ENCODE results near the gene KIAA0232.
"Not testable (repeated sequence)": the region's sequence is repeated elsewhere in the genome, so short reads cannot be mapped to it uniquely, and the experiment has no call there.

KIAA0232 gene

DNA sequence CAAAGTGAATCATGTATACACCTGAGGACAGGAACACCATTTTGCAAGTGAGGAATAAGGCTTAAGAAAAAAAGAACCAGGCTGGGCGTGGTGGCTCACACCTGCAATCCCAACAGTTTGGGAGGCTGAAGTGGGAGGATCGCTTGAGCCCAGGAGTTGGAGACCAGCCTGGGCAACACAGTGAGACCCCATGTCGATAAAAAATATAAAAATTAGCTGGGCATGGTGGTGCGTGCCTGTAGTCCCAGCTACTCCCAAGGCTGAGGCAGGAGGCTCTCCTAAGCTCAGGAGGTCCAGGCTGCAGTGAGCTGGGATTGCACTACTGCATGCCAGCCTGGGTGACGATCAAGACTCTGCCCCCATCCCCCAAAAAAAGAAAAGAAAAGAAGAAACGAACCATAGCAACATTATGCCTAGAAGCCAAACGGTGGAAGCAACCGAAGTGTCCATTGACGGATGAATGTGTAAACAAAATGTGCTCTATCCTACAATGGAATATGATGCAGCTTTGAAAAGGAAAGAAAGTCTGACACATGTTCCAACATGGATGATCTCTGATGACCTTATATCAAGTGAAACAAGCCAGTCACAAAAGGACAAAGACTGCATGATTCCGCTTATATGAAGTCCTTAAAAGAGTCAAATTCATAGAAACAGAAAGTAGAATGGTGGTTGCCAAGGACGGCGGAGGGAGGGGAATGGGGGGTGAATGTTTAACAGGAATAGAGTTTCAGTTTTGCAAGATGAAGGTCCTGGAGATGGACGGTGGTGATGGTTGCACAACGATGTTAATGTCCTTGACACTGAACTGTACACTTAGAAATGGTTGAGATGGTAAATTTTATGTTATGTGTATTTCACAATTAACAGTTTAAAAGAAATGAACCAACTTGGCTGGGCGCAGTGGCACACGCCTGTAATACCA is 8.6 kb upstream of the KIAA0232 start:
- DNase-seq (ENCODE audit: low read depth), result no peak

DNA sequence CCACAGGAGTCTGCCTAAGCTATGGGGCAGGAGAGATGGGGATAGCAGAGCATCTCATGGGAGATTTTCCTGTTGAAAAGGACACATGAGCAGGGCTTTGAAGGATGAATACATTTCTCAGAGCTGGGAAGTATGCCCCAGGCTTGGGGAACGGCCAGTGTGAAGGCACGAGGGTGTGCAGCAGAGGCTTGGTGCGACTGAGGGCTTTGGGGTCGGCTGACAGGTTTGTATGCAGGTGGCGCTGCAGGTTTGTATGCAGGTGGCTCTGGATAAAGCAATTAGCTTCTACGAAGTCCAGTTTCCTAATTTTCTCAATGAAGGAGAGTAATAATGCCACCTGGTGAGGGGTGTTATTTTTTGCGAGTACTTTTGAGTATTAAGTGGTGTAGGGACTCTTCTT is 6.8 kb upstream of the KIAA0232 start:
- DNase-seq (ENCODE audit: low read depth), result no peak

DNA sequence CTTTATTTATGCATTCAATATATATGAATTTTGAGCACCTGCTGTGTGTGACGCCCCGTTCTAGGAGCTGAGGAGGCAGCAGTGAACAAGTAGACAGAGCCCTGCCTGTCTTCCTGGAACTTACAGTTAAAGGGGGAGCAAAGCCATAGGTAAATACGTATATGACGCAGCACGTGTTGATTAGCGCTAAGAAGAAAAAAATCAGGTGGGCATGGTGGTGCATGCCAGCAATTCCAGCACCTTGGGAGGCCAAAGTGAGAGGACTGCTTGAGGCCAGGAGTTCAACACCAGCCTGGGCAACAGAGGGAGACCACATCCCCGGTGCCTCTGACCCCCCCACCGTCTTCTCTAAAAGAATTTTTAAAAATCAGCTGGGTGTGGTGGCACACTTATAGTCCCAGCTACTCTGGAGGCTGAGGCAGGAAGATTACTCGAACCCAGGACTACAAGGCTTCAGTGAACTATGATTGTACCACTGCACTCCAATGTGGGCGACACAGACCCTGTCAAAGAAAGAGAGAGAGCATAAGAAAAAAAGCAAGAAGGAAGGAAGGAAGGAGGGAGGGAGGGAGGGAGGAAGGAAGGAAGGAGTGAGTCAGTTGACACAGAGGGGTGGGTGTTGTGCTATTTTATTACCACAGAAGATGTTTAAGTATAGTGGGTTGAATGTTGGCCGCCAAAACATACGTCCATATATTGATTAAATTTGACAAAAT is 5.4 kb upstream of the KIAA0232 start:
- DNase-seq (ENCODE audit: low read depth), result no peak

DNA sequence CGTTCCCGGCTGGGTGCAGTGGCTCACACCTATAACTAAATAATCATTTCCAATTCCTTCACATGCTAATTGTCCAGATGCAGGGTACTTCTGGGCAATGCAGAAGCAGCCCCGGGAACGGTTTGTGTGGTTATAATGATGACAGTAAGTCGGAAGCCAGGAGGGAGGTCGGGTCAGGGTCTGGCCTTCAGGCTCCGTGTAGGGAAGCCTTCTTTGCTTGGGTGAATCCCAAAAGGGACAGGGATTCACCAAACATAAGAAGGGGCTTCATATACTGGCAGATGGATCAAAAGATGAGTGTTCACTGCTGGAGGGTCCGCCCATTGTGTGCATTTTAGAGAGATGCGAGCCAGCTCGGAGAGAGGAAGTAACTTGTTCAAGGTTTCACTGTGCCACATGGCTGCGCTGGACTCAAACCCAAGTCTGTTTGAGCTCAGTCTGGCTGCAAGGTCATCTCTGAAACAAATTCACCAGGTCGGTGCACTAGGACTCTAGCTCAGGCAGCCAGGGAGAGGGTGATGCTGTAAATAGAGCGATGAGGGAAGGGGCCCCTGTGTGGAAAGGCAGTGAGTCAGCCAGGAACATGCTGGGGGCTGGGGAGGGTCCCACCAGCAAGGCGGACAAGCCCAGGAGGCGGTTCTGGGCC is 4.8 kb upstream of the KIAA0232 start:
- no peak for DNase-seq (ENCODE audit: low read depth)

DNA sequence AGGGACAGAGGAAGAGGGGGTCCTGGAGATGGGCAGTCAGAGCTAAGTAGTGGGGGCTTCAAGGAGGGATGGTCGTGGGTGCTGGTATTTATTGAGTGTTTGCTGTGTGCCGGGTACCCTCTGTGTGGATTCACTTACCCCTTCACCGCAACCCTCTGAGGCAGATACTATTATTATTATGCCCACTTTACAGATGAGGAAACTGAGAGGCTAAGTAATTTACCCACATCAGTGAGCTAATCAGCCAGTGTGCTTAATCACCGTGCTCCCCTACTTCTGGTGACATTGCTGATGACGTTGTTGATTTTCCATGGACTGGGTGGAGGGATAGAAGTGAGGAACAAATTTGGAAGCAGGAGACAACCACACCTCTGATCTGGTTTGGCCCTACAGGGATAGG is 4.1 kb upstream of the KIAA0232 start:
- DNase-seq (ENCODE audit: low read depth), result no peak

DNA sequence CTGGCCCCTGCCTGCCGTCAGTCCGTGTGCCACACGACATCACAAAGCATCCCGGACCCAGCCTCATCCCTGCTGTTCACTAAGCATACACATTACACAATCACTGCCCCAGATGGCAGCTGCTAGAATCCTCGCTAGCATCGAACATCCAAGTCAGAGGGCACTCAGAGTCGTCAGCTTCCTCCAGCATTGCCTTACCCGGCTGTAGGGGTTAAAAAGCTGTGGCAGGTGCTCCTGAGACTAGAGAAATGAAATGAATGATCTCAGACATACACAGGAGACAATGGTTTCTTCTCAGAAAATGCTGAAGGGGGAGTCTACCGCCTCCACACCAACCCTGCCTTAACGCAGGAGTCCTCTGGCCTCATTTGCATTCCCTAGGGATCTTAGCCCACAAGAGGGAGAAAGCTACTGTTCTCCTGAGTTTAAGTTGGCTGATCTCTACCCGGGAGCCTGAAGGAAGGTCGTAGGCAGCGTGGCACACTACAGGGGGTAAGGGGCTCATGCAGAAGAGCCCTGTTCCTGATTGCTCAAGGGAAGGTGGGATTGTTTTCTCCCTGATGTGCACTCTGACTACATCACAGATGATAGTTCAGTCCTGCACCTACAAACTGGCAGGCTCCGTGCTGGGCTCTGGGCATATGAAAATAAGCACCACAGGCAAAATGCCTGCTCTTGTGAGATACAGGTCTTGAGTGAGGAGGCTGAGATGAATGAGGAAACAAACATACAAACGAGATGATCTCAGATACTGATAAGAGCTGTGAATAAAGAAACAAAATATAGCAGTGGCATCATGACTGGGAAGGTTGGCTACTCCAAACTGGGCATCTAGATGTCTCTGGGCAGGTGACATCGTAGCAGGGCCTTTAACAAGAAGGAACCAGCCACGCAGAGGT is 2.6 kb upstream of the KIAA0232 start:
- no peak for DNase-seq (ENCODE audit: low read depth)

DNA sequence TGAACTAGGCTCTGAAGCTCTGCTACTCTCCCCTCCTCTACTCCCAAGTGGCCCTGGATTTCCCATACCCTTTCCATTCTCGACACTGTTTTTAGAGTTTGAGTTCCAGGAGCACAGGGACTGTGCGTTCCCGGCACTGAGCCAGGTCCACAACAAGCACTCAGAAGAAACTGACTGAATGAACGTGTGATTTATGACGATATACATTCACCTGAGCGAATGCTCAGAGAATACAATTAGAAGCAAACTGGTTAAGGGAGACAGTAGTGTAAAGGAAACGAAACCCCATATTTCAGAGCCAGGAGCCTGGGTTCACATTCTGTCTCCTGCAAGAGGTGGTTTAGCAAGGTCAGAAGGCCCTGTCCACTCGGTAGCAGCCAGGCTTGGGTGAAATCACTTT is 1.4 kb upstream of the KIAA0232 start:
- no peak for DNase-seq (ENCODE audit: low read depth)

DNA sequence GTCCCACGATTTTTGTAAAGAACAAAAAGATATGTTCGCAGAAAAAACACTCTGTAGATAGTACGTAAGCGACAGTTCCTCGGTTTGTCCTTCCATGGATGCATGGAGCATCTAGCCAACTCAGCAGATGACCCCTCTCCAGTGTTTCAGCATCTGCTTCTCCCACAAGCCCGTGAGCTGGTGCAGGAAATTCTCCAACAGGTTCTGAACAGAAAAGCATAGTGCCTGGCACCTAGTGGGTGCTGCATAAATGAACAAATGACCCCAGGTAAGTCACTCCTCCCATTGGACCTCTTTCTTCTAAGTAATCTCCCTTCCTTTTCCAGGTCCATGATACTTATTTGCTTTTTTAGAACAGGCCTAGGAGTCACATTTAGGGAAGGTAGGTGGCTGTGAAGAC is 966 bp upstream of the KIAA0232 start:
- no peak for DNase-seq (ENCODE audit: low read depth)

DNA sequence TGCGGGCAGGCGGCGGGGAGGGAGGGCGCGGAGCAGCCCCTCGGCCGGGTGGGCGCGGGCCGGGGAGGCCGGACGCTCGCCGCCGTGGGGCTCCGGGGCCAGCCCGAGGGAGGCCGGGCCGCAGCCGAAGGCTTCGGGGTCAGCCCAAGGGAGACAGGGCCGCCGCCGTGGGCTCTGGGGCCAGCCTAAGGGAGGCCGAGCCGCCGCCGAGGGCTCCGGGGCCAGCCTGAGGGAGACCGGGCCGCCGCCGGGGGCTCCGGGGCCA is 251 bp downstream of the KIAA0232 start:
- DNase-seq (ENCODE audit: low read depth), result no peak

DNA sequence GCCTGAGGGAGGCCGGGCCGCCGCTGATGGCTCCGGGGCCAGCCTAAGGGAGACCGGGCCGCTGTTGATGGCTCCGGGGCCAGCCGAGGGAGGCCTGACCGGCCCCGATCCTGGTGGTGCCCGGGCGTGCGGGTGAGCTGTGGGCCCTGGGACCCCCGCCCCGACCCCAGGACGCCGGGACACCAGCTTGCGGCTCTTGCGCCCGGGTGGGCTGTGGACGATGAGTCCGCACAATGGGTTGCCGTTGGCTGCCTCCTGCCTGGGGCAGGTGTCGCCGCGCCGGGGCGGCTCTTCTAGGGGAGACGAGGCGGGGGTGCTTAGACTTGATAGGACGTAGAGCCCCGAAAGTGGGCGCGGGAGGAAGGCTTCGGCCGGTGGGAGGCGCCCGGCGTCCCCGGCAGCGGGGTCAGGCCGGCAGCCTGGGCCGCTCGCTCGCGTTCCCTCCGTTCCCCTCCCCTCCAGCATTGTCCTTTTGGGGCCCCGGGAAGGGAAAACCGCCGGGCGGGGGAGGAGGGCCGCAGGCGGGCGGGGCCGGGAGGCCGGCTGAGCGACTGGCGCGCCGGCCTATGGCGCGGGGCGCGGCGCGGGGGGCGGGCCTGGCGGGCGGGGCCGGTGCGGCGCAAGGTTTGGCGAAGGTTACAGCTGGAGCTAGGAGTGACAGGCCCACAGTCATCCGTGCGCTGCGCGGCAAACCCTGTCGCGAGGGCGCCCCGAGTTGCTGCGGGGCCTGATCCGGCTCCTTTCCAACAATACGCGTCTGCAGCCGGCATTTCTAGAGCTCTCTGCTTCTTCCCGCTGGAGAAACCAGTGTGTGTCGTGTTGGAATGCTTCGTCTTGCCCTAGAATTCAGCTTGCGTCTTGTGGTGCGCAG is 819 bp downstream of the KIAA0232 start:
- DNase-seq (ENCODE audit: low read depth), result no peak

DNA sequence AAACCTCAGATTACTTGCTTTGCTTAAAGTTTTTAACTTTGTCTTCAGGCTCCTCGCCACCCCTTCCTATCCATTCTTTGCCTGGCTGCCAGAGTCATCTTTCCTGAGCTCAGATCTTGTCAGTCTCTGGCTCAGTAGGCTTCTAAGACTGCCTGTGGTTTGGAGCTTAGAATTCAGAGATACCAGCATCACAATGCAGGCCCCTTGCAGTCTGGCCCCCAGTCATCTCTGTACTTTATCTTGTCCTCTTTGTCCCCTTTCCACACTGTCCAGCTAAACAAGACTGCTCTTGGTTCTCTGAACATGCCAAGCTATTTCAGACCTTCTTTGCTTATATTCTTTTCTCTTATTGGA is 3.0 kb downstream of the KIAA0232 start:
- DNase-seq (ENCODE audit: low read depth), result no peak

DNA sequence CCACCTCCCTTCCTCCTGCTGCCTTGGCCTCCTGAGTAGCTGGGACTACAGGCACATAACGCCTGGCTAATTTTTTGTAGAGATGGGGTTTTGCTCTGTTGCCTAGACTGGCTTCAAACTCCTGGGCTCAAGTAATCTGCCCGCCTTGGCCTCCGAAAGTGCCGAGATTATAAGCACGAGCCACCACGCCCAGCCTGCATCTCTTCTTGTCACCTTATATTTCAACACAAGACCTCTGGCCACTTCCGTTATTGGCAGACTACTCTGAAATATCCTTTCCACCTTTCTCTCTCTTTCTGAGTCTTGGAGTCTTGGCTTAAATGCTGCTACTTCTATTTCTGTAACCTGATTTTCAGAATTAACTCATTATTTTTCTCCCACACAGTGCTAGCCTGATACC is 5.6 kb downstream of the KIAA0232 start:
- DNase-seq (ENCODE audit: low read depth), result no peak

DNA sequence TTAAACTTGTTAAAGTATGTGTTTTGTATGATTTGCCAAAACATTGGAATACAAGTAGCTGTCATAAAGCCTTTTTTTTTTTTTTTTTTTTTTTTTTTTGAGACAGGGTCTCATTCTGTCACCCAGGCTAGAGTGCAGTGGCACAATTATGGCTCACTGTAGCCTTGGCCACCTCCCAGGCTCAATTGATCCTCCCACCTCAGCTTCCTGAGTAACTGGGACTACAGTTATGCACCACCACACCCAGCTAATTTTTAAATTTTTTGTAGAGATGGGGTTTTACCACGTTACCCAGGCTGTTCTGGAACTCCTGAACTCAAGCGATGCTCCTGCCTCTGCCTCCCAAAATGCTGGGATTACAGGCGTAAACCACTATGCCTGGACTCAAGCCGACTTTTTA is 8.7 kb downstream of the KIAA0232 start:
- DNase-seq (ENCODE audit: low read depth), result not testable (repeated sequence)

DNA sequence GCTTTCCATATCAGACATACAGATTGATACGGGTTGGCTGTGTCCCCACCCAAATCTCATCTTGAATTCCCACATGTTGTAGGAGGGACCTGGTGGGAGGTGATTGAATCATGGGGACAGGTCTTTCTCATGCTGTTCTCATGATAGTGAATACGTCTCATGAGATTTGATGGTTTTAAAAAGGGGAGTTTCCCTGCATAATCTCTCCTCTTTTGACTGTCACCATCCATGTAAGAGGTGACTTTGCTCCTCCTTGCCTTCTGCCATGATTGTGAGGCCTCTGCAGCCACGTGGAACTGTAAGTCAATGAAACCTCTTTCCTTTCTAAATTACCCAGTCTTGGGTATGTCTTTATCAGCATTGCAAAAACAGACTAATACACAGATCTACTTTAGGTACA is 9.3 kb downstream of the KIAA0232 start:
- not testable (repeated sequence) for DNase-seq (ENCODE audit: low read depth)

DNA sequence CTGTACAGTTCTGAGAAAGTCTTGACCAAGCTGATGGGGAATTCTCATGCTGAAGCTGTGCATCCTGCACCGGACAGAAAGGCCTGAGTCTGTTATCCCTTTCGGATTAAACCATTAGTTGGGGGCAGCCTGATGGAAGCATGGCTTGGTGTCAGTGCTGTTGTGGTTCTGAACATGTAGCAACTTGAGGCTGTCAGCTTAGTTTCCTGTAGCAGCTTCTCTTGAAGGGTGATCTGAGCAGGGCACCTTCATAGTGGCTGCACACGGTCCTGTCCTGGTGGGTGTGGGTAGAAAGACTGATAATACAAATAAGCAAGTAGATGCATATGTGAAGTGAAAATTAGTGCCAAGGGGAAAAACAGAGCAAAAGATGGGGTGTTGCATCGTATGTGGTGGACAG is 11.7 kb downstream of the KIAA0232 start:
- no peak for DNase-seq (ENCODE audit: low read depth)

DNA sequence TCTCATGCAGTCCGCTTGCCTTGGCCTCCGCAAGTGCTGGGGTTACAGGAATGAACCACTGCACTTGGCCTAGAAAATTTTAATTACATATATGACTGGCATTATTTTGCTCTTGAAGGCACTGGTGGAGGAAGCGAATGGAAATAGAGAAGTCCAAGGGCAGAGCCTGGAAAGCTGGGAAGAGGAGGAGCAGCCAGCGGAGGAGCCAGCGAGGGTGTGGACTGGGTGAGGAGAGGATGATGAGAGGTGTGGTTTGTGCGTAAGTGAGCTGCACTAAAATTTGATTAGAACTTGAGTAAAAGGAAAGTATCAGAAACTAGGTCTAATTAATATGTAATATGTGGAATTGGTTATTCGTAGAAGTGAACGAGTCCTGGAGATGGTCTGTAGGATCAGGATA is 13.3 kb downstream of the KIAA0232 start:
- DNase-seq (ENCODE audit: low read depth), result no peak

DNA sequence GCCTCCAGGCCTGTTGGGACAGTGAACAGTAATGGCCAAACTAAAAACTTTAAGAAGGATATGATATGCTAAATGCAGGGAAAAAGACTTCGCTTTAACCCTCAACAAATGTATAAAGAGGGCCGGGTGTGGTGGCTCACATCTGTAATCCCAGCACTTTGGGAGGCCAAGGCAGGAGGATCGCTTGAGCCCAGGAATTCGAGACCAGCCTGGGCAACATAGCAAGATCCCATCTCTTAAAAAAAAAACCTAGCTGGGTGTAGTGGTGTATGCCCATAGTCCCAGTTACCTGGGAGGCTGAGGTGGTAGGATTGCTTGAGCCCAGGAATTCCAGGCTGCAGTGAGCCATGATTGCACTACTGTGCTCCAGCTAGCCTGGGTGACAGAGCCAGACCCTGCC is 14.8 kb downstream of the KIAA0232 start:
- DNase-seq (ENCODE audit: low read depth), result not testable (repeated sequence)

DNA sequence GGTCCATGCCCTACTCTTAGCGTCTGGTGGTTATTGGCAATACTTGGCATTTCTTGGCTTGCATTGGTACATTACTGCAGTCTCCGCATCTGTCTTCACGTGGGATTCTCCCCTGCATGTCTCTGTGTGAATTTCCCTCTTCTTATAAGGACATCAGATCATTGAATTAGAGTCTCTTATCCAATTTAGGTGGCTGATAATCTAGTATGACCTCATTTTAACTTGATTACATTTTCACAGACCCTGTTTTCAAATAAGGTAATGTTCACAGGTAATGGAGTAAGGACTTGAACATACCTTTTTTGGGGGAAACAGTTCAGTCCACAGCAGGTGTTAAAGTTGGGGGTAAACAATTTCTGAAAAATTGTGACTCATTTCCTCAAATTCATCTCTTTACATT is 16.6 kb downstream of the KIAA0232 start:
- no peak for DNase-seq (ENCODE audit: low read depth)

DNA sequence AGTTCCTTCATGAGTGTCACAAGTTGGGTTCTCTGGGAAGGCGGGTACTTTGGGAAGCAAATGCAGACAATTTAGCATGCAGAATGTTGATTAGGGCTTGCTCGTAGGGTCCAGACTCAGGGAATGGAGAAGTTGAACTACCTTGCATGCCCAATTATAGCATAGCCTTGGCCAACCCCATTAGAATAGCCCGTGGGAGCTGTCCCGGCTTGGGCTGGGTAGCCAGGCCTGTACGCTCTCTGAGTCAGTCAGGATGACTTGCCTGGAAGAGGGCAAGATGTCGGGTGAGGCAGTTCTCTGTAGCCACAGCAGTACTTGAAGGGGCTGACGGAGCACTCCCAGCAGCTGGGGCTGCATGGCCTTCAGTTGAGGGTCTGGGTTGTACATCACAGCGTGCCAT is 19.5 kb downstream of the KIAA0232 start:
- no peak for DNase-seq (ENCODE audit: low read depth)

DNA sequence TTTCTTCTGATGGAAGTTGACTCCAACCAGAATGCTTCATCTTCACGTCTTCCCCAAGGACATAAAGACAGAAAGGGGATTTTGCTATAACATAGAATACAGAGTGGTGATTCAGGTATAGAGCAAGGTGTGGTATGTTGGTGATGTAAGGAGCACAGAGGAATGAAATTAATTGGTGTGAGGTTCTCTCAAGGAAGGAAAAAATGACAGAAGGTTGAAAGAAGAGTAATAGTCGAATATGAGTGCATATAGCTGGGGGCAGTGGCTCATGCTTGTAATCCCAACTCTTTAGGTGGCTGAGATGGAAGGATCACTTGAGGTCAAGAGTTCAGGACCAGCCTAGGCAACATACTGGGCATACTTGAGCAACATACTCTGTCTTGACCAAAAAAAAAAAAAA is 20.1 kb downstream of the KIAA0232 start:
- no peak for DNase-seq (ENCODE audit: low read depth)

DNA sequence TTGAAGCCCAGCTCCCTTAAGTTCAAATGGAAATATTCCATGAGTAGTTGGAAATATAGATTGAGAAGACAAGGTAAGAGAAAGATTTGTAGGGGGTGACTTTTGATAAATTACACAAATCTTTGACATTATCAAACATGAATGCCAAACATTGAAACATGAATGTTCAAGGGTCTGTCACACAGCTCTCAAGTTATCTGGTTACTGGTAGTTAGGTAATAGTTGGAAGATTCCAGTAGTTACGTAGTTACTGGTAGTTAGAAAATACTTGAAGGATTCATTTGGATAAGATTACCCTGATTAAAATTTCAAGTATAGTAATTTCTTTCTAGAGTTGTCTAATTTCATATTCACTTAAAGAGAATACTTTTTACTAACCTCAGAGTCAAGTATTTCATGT is 20.7 kb downstream of the KIAA0232 start:
- no peak for DNase-seq (ENCODE audit: low read depth)

All from HS-27A (cell line).